Measurements from ENCODE around the gene LRRC26.

LRRC26 gene

DNA sequence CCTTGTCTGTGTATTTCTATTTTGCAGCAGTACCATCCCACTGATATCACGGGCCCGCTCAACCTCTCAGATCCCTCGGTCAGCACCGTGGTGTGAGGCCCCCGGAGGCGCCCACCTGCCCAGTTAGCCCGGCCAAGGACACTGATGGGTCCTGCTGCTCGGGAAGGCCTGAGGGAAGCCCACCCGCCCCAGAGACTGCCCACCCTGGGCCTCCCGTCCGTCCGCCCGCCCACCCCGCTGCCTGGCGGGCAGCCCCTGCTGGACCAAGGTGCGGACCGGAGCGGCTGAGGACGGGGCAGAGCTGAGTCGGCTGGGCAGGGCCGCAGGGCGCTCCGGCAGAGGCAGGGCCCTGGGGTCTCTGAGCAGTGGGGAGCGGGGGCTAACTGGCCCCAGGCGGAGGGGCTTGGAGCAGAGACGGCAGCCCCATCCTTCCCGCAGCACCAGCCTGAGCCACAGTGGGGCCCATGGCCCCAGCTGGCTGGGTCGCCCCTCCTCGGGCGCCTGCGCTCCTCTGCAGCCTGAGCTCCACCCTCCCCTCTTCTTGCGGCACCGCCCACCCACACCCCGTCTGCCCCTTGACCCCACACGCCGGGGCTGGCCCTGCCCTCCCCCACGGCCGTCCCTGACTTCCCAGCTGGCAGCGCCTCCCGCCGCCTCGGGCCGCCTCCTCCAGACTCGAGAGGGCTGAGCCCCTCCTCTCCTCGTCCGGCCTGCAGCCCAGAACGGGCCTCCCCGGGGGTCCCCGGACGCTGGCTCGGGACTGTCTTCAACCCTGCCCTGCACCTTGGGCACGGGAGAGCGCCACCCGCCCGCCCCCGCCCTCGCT is 1.9 kb downstream of the LRRC26 start:
- no peak for DNase-seq (ENCODE audit: low read depth in 2 of 2)

GRCh38 chr9:137167277-137167746 is 2.5 kb downstream of the LRRC26 start:
- no peak for DNase-seq (ENCODE audit: low read depth in 2 of 2)

GRCh38 chr9:137166380-137167229 is 3.2 kb downstream of the LRRC26 start:
- DNase-seq (ENCODE audit: low read depth in 2 of 2) = no peak

GRCh38 chr9:137165250-137165836 is 4.5 kb downstream of the LRRC26 start:
- DNase-seq (ENCODE audit: low read depth in 2 of 2) = no peak

- no peak for DNase-seq (ENCODE audit: low read depth in 2 of 2)
Observed at GRCh38 chr9:137164370-137165249, 5.2 kb downstream of the LRRC26 start.

DNA sequence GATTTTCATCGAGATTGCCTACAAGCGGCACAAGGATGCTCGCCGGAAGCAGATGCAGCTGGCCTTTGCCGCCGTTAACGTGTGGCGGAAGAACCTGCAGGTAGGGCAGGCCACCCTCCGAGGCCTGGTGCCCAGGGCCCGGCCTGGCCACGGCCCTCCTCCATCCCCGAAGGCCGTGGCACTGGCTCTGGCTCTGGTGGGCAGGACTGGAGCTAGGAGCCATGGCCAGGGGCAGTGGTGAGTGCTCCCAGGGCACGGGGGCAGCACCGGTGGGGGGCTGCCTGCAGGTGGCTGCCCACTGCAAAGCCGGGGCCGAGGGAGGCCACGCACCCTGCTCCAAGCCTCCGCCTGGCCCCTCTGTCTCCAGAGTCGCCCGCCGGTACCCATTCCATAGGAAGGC is 6.0 kb downstream of the LRRC26 start:
- DNase-seq (ENCODE audit: low read depth in 2 of 2) = no peak

- no peak for DNase-seq (ENCODE audit: low read depth in 2 of 2)
Observed at GRCh38 chr9:137163365-137163715, 6.5 kb downstream of the LRRC26 start.

DNA sequence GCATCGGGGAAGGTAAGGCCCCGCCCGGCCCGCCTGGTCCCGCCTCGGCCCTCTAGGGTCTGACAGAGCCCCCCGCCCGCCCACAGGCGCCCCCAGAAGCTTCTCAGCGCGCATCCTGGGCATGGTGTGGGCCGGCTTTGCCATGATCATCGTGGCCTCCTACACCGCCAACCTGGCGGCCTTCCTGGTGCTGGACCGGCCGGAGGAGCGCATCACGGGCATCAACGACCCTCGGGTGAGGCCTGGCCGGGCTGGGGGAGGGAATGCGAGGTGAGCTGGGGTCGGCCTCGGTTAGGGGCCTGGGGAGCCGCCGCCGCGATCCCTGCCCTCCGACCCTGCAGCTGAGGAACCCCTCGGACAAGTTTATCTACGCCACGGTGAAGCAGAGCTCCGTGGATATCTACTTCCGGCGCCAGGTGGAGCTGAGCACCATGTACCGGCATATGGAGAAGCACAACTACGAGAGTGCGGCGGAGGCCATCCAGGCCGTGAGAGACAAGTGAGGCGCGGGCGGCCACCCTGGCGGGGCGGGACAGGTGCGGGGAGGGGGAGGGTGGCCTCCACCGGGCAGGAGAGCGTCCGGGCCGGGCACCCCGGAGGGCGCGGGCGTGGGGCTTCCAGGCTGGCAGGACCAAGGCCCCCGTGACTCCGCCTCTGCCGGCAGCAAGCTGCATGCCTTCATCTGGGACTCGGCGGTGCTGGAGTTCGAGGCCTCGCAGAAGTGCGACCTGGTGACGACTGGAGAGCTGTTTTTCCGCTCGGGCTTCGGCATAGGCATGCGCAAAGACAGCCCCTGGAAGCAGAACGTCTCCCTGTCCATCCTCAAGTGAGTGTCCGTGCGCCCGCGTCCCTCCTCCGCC is 7.1 kb downstream of the LRRC26 start:
- no peak for DNase-seq (ENCODE audit: low read depth in 2 of 2)

DNA sequence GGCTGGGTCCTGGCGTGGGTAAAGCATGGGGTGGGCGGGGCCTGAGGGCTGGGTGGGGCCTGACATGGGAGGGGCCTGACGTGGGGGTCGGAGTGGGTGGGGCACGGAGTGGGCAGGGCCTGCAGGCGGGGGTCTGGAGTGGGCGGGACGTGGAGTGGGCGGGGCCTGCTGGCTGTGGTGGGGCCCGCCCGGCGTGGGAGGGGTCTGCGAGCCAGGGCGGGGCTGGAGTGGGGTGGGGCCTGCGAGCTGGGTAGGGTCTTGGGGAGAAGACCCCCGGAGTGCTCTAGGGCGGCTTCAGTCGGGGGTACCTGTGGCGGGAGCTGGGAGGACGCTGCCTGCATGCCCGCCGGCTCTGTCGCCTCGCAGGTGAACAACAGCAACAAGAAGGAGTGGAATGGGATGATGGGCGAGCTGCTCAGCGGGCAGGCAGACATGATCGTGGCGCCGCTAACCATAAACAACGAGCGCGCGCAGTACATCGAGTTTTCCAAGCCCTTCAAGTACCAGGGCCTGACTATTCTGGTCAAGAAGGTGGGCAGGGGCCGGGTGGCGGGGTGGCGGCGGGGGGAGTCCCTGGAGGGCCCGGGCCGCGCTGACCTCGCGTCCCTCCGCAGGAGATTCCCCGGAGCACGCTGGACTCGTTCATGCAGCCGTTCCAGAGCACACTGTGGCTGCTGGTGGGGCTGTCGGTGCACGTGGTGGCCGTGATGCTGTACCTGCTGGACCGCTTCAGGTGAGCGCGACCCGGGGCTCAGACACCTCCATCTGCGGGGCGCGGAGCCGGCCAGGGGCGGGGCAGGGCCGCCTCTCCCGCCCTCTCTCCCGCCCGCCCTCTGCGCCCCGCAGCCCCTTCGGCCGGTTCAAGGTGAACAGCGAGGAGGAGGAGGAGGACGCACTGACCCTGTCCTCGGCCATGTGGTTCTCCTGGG is 8.0 kb downstream of the LRRC26 start:
- no peak for DNase-seq (ENCODE audit: low read depth in 2 of 2)

- no peak for DNase-seq (ENCODE audit: low read depth in 2 of 2)
Observed at GRCh38 chr9:137160716-137161557, 8.9 kb downstream of the LRRC26 start.

DNA sequence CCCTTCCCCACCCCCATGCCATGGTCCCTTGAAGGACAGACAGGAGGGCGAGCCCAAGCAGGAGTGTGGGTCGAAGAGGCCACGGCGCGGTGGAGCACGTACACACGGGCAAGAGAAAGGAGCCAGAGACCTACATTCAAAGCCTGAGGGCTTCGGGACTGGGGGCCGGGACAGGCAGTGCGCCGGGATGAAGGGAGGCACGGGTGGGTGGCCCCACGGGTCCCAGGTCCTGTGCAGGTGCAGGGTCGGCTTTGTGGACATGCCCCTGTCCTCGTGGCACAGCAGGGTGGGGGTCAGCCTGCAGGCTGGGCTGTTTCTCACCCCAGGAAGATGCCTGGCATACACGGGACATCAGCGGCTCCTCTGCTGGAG is 9.8 kb downstream of the LRRC26 start:
- no peak for DNase-seq (ENCODE audit: low read depth in 2 of 2)

GRCh38 chr9:137159105-137160053 is 10.5 kb downstream of the LRRC26 start:
- no peak for DNase-seq (ENCODE audit: low read depth in 2 of 2)

DNA sequence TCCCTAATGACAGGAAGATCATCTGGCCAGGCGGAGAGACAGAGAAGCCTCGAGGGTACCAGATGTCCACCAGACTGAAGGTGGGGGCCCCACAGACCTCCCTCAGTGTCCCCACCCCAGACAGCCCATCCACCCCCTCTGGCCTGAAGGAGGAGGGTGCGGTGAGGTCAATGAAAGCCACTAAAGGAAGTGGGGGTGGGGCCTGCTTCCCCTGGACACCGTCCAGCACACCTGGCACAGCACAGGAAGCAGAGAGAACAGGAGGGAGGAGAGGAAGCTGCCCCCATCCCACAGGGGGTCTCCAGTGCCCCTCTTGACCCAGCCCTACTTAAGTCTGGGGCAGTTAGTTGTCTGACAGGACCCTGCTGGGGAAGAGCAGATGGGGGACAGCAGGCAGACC is 11.2 kb downstream of the LRRC26 start:
- DNase-seq (ENCODE audit: low read depth in 2 of 2) = no peak

- DNase-seq (ENCODE audit: low read depth in 2 of 2) = no peak
Observed at GRCh38 chr9:137157618-137158415, 12.0 kb downstream of the LRRC26 start.

- DNase-seq (ENCODE audit: low read depth in 2 of 2) = peak; percentile 44 to 69
Observed at GRCh38 chr9:137156567-137157375, 13.1 kb downstream of the LRRC26 start.

All from stimulated activated CD8-positive, alpha-beta memory T cell treated with anti-CD3 and anti-CD28 coated beads, Interleukin-15, amount 100 ng/mL, for 4 hours (primary cell).